Measurements from ENCODE around the gene DCAF11.

The DCAF11 gene

GRCh38 chr14:24156840-24157239, 42.3 kb downstream of the DCAF11 start:
- DNase-seq (ENCODE audit: extremely low read depth in 1 of 2, low read depth in 1 of 2): no peak

- DNase-seq (ENCODE audit: extremely low read depth in 1 of 2, low read depth in 1 of 2): no peak
Observed at GRCh38 chr14:24157331-24157730, 42.8 kb downstream of the DCAF11 start.

GRCh38 chr14:24159777-24160498, 45.4 kb downstream of the DCAF11 start:
- no peak for DNase-seq (ENCODE audit: extremely low read depth in 1 of 2, low read depth in 1 of 2)

- DNase-seq (ENCODE audit: extremely low read depth in 1 of 2, low read depth in 1 of 2): no peak
Observed at GRCh38 chr14:24160499-24160849, 45.9 kb downstream of the DCAF11 start.

- peak; percentile 88 to 92 for DNase-seq (ENCODE audit: extremely low read depth in 1 of 2, low read depth in 1 of 2)
Observed at GRCh38 chr14:24160850-24161804, 46.5 kb downstream of the DCAF11 start, which contains the start of gene IRF9. IRF9 (plus strand) TSS chr14:24161265; CDS start chr14:24162145, 880 bp downstream.

- DNase-seq (ENCODE audit: extremely low read depth in 1 of 2, low read depth in 1 of 2): no peak
Observed at GRCh38 chr14:24162093-24162492, 47.5 kb downstream of the DCAF11 start.

GRCh38 chr14:24164518-24164991, 50.0 kb downstream of the DCAF11 start:
- no peak for DNase-seq (ENCODE audit: extremely low read depth in 1 of 2, low read depth in 1 of 2)

GRCh38 chr14:24165785-24166184, 51.2 kb downstream of the DCAF11 start:
- DNase-seq (ENCODE audit: extremely low read depth in 1 of 2, low read depth in 1 of 2): no peak

- DNase-seq (ENCODE audit: extremely low read depth in 1 of 2, low read depth in 1 of 2): no peak
Observed at GRCh38 chr14:24167469-24168114, 53.0 kb downstream of the DCAF11 start.

GRCh38 chr14:24171422-24172260, 57.1 kb downstream of the DCAF11 start, which contains the start of gene REC8:
REC8 (plus strand) TSS chr14:24172080; CDS start chr14:24172553, 473 bp downstream.
- peak; percentile 46 to 79 for DNase-seq (ENCODE audit: extremely low read depth in 1 of 2, low read depth in 1 of 2)

- no peak for DNase-seq (ENCODE audit: extremely low read depth in 1 of 2, low read depth in 1 of 2)
Observed at GRCh38 chr14:24172261-24172860, 57.8 kb downstream of the DCAF11 start.

- no peak for DNase-seq (ENCODE audit: extremely low read depth in 1 of 2, low read depth in 1 of 2)
Observed at GRCh38 chr14:24172871-24173281, 58.3 kb downstream of the DCAF11 start.
